Measurements from ENCODE around the gene NRG3.

GRCh38 chr10:82880776-82881290 lies 1005.8 kb downstream of the NRG3 start:
- TF ChIP-seq CTCF (IDR thresholded peaks at IDR 0.05 in 2 of 3, conservative IDR thresholded peaks at IDR 0.05 in 1 of 3; ENCODE audit: borderline replicate concordance in 1 of 3, insufficient read depth in 1 of 3, low read depth in 2 of 3, low read length in 2 of 3) (no peak), REST (IDR thresholded peaks at IDR 0.05; ENCODE audit: low read depth) (no peak), EZH2 (IDR thresholded peaks at IDR 0.05) (no peak), POLR2AphosphoS5 (IDR thresholded peaks at IDR 0.05; ENCODE audit: low read depth, low read length) (no peak), EGR1 (IDR thresholded peaks at IDR 0.05; ENCODE audit: low read depth) (no peak)
